ENCODE data around the gene ADAMTS8.

Gene ADAMTS8

DNA sequence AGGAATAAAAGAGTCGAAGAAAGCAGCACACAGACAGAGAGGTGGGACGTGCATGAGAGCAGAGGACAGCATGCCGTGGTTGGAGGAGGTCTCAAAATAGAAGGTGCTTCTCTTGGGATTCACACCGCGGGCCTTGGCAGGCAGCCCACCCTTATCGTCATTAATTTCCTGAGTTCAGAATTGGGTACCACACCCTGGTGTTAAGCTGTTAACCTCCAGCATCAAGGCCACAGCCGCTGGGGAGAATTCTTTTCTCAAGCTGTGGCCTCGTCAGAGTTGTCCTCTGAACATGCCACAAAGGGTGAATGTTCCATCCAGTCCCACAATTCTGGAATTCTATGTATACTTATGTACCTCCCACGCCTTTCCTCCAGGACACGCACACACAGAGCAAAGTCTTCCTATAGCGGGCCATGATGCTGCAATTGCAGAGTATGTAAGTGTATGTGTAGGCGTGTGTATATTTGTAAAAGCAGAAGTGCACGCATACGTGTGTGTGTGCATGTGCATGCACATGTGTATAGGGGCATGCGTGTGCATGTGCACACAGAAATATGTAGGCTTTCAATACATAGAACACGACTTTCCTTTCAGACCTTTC, 39.0 kb downstream of the ADAMTS8 start:
- DNase-seq = no peak

DNA sequence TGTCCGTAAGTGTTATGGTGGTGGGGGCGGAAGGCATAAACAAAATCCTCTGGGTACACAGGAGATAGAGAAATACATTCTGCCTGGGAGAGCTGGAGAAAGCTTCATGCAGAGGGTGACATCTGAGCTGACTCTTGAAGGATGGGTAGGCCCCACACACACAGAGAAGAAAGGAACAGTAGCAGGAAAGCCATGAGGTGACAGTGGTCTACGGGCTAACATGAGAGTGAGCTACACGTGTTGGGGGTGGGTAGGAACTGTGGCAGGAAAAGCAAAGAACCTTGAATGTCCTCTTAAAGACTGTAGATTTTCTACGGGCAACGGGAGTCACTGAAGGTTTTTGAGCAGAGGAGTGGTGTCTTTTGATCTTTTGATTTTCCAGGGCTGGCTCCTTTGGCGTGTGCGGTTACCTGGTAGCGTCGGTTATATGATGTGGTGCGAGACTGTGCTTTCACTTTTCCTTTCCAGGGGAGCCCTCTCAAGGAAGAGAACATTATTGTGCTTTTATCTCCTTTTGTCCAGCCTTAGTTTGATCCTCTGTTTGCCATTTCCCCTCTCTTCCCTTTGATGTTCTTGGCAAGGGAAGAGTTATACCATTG, 39.7 kb downstream of the ADAMTS8 start:
- no peak for DNase-seq

DNA sequence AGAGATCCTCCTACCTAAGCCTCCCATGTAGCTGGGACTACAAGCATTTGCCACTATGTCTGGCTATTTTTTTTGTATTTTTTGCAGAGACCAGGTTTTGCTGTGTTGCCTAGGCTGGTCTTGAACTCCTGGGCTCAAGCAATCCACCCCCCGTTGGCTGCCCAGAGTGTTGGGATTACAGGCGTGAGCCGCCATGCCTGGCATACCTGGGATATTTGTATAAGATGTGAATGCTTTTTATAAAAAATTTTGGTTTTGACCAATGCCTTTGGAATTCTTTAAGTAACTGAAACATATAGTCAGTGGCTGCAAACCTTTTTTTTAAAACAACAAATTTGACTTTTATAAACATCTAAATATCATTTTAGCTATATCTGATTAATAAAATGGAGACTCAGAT, 42.4 kb downstream of the ADAMTS8 start:
- no peak for DNase-seq

DNA sequence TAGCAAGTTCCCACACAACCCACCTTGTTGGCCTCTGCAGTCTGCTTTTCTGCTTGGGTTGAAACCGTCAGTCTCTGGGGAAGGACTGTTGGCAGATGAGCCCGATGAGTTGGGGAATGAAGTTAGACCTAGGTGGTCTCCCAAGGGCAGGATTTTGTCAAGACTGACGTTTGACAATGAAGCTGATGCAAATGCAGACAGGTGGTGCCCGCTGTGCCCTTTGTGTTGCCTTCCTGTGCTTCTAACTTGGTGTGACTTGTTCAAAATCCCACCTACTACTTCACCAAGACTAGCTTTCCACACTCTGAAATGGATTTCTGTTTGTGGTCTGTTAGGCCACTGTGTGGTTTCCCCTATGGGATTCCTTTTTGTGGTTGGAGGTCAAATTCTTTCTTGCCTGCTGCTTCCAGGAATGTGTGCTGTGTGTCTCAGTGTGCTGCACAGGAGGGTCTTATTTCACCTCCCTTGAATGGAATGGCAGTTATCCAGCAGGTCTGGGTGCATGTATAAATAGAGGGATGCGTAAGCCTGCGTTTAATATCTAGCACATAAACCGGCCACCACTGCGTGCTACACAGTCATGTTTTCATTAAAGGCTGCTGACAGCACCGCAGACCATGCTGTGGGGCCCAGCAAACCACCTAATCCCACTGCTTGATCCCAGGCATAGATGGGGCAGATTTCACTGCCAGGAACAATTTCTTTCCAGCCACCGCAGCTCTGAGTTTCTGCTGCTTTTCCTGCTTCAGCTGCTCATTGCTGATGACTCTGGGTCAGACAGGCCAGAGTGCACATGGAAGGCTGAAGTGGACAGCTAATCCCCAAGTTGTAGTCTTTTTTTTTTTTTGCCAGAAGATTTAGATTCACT, 44.8 kb downstream of the ADAMTS8 start:
- DNase-seq = no peak

DNA sequence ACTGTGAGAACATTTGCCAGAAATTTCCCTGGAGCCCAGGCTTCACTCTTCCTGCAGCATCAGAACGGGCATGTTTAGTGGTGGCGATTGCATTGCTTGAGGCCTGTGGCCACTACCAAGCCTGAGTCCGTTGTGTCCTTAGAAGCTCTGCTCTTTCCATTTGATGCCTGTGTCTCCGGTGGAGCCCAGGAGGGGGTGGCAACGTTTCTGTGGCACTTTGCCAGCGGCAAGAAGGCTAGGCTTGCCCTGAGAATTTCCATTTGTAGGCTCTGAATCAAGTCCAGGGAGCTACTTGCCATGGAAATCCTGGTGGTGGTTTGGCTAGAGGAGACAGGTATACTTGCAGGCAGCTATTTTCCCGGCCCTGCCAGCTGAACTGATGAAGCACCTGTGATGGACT, 47.1 kb downstream of the ADAMTS8 start:
- DNase-seq = no peak

DNA sequence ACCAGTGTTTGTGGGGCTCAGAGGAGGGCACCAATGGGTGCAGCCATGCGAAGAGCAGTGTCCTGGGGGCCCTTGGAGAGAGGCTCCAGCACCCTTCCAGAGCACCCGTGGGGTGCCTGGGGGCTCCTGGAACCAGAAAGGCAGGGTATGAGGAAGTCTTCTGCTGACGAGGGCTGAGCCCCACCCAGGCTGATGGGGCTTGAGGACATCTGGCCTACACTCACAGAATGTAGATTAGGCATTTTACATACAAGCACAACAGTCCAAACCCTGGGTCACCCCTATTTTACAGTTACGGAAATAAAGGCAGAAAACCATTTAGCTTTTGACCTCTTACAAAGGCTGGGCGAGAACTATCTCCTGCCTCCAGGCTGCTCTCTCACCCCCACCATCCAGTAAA, 47.6 kb downstream of the ADAMTS8 start:
- no peak for DNase-seq

DNA sequence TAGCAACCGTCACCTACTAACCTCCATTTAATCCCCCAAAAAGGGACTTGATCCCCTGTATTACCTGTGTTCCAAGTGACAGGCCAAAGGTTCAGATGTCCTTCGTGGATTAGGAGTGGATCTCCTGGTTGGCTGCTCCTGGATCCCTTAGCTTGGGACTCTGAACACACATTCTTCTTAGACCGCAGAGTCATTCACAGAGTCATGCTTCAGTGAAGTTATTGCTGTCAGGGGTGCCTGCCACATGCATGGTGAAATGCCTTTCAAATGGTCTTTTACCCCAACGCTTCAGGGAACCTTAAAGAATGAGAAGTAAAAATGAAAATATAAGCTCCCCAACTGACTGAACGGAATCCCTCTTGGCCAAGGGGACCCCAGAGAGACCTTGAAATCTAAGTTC, 49.1 kb downstream of the ADAMTS8 start:
- DNase-seq = no peak

DNA sequence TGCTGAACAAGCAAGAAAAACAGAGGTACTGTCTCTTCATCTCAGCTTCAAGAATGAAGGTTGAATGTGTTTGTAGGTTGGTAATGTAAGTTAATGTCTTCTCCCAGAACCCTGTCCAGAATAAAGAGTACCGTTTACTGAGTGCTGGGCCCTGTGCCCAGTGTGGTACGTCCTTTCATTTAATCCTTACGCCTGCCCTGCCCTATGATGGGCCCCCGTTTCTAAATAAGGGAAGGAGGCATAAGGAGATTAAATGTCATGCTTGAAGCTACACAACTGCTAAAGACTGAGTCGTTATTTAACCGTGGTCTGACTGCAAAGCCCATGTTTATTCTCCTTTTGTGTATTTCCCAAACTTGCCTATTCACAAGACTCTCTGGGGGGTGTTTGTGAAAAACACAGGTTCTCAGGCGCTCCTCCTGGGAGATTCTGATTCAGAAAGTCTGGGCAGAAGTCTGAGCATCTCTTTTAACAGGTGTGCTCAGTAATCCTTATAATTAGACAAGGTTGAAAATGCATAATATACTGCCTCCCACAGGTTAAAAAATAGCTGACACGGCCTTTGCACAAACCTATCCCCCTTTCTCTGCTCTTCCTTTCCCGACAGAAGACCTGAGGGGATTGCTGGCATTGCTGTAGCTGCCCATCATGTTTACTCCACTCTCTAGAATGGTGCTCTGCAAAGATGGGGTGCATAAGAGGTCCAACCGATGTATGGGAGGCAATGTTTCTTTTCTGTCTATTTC, 57.4 kb downstream of the ADAMTS8 start:
- no peak for DNase-seq

DNA sequence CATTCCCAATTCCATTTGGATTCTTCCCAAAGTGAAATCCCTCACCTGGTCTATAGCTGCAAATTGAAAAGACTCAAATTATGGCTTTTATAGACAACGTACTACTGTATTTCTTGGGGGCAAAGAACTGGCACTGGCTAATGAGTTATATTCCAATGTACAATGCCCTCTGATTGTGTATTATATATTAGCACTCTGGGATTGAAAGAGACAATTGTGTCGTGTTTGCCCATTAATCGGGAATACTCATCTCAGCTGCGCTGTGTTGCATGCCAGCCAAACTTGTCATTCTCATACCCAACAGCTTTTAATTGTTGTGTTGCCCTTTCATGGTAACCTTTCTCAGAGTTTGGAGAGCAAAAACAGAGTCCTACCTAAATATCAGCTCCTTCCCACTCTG, 58.7 kb downstream of the ADAMTS8 start:
- DNase-seq = no peak

DNA sequence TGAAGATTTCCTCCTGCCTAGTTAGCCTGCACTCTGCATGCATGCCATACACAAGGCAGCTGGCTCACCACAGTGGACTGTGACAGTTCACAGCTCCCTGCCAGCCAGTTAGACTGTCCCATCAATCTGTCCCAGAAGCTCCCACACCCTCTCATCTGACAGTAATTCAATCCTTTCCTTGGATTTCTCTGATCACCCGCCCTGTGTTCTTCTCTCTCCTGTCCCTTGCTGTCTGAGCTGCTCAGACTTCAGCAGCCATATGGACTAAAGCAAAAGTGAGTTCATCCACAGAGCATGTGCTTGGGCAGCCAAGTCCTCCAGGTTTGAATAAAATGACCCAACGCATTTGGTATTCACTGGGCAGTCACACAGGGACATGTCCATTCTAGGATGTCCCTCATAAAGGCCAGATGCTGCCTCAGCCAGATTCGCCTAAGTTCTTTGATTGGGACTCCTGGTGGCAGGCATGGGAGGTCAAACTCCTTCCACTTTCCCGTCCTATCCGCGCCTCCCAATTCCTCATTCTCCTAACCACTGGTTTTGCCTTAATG, 59.2 kb downstream of the ADAMTS8 start:
- no peak for DNase-seq

DNA sequence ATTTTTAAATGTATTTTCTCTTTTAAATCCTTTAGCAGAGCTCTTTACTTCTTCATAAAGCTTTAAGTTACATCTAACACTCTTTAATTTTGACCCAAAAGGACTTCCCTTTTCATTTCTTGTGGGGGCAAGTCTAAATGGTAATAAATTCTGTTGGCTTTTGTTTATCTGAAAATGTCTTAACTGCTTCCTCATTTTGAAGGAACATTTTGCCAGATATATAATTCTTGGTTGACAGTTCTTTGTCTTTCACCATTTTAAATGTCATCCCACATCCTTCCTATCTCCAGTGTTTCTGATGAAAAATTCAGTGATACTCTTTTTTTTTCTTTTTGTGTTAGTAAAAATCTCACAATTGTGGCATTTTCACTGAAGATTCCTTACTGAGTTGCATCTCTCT, 69.0 kb downstream of the ADAMTS8 start:
- no peak for DNase-seq

DNA sequence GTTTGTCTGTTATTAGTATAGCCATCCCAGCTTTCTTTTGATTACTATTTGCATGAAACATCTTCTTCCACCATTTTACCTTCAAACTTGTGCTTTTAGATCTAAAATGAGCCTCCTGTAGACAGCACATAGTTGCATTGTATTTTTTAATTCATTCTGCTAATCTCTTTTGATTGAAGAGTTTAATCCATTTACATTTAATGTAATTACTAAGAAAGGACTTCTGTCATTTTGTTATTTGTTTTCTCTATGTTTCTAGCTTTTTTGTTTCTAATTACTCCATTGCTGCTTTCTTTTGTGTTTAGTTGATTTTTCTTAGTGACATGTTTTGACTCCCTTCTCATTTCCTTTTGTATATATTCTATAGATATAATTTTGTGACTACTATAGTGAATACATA, 70.0 kb downstream of the ADAMTS8 start:
- DNase-seq = no peak
